Measurements from ENCODE around the gene PTPN5. TPM values are rescaled to one million over a fixed set of nuclear protein-coding genes. Genes with fewer than 3 reads are reported as not detected.

Gene PTPN5
- total RNA-seq, 1 donor, result not detected

- Histone ChIP-seq H4K20me1 (ENCODE audit: insufficient read depth, low read length) (no peaks in the 10 kb centered on the region), H3K36me3 (ENCODE audit: insufficient read depth, low read length) (no peaks in the 10 kb centered on the region), H3K9me3 (ENCODE audit: low read depth, low read length) (no peaks in the 10 kb centered on the region), H2AFZ (ENCODE audit: low read length) (no peak overlapping the region), H3K4me2 (ENCODE audit: insufficient read depth, low read length) (no peak overlapping the region), H3K27ac (ENCODE audit: low read depth, low read length) (no peak overlapping the region), H3K79me2 (ENCODE audit: insufficient read depth, low read length) (no peaks in the 10 kb centered on the region), H3K27me3 (ENCODE audit: insufficient read depth, low read length) (peaks cover 5% of the 10 kb centered on the region), H3K4me3 (ENCODE audit: insufficient read depth, low read length) (no peak overlapping the region), H3K4me1 (ENCODE audit: insufficient read depth, low read length) (no peaks in the 10 kb centered on the region)
- DNase-seq (ENCODE audit: insufficient read length, low spot score, missing footprints), result no peak
- TF ChIP-seq CTCF (IDR thresholded peaks at IDR 0.05; ENCODE audit: extremely low read depth, low read depth, low read length), result no peak
Measured at GRCh38 chr11:18743900-18744514, 47.6 kb downstream of the PTPN5 start.

- no peaks in the 10 kb centered on the region for H4K20me1 ChIP-seq (ENCODE audit: insufficient read depth, low read length)
- TF ChIP-seq CTCF (IDR thresholded peaks at IDR 0.05; ENCODE audit: extremely low read depth, low read depth, low read length), result no peak
- no peaks in the 10 kb centered on the region for H3K4me1 ChIP-seq (ENCODE audit: insufficient read depth, low read length)
- H3K27ac ChIP-seq (ENCODE audit: low read depth, low read length), result no peak overlapping the region
- H3K36me3 ChIP-seq (ENCODE audit: insufficient read depth, low read length), result no peaks in the 10 kb centered on the region
- peaks cover 7% of the 10 kb centered on the region for H3K27me3 ChIP-seq (ENCODE audit: insufficient read depth, low read length)
- DNase-seq (ENCODE audit: insufficient read length, low spot score, missing footprints), result no peak
- H3K4me3 ChIP-seq (ENCODE audit: insufficient read depth, low read length), result no peak overlapping the region
- H3K4me2 ChIP-seq (ENCODE audit: insufficient read depth, low read length), result no peak overlapping the region
- no peaks in the 10 kb centered on the region for H3K9me3 ChIP-seq (ENCODE audit: low read depth, low read length)
- no peak overlapping the region for H2AFZ ChIP-seq (ENCODE audit: low read length)
- H3K79me2 ChIP-seq (ENCODE audit: insufficient read depth, low read length), result no peaks in the 10 kb centered on the region
Measured at GRCh38 chr11:18743365-18743764, 48.2 kb downstream of the PTPN5 start.

GRCh38 chr11:18741783-18742182 is 49.8 kb downstream of the PTPN5 start:
- Histone ChIP-seq H3K36me3 (ENCODE audit: insufficient read depth, low read length) (no peaks in the 10 kb centered on the region), H3K4me2 (ENCODE audit: insufficient read depth, low read length) (no peak overlapping the region), H3K79me2 (ENCODE audit: insufficient read depth, low read length) (no peaks in the 10 kb centered on the region), H3K9me3 (ENCODE audit: low read depth, low read length) (no peaks in the 10 kb centered on the region), H3K27ac (ENCODE audit: low read depth, low read length) (no peak overlapping the region), H4K20me1 (ENCODE audit: insufficient read depth, low read length) (no peaks in the 10 kb centered on the region), H3K27me3 (ENCODE audit: insufficient read depth, low read length) (peaks cover 11% of the 10 kb centered on the region), H2AFZ (ENCODE audit: low read length) (no peak overlapping the region), H3K4me3 (ENCODE audit: insufficient read depth, low read length) (no peak overlapping the region), H3K4me1 (ENCODE audit: insufficient read depth, low read length) (no peaks in the 10 kb centered on the region)
- DNase-seq (ENCODE audit: insufficient read length, low spot score, missing footprints), result no peak
- no peak for TF ChIP-seq CTCF (IDR thresholded peaks at IDR 0.05; ENCODE audit: extremely low read depth, low read depth, low read length)

GRCh38 chr11:18739685-18740084 is 51.9 kb downstream of the PTPN5 start:
- peaks cover 14% of the 10 kb centered on the region for H3K27me3 ChIP-seq (ENCODE audit: insufficient read depth, low read length)
- no peak overlapping the region for H2AFZ ChIP-seq (ENCODE audit: low read length)
- H3K79me2 ChIP-seq (ENCODE audit: insufficient read depth, low read length), result no peaks in the 10 kb centered on the region
- H3K9me3 ChIP-seq (ENCODE audit: low read depth, low read length), result no peaks in the 10 kb centered on the region
- no peaks in the 10 kb centered on the region for H3K4me1 ChIP-seq (ENCODE audit: insufficient read depth, low read length)
- no peaks in the 10 kb centered on the region for H4K20me1 ChIP-seq (ENCODE audit: insufficient read depth, low read length)
- no peak for TF ChIP-seq CTCF (IDR thresholded peaks at IDR 0.05; ENCODE audit: extremely low read depth, low read depth, low read length)
- no peaks in the 10 kb centered on the region for H3K36me3 ChIP-seq (ENCODE audit: insufficient read depth, low read length)
- DNase-seq (ENCODE audit: insufficient read length, low spot score, missing footprints), result no peak
- H3K27ac ChIP-seq (ENCODE audit: low read depth, low read length), result no peak overlapping the region
- H3K4me3 ChIP-seq (ENCODE audit: insufficient read depth, low read length), result no peak overlapping the region
- H3K4me2 ChIP-seq (ENCODE audit: insufficient read depth, low read length), result no peak overlapping the region

Data from osteoblast (primary cell).